Activated CD8-positive, alpha-beta memory T cell treated with anti-CD3 and anti-CD28 coated beads, Interleukin-2, amount 50 U/mL, for 24 hours (primary cell): Measurements from ENCODE around the gene DYNC1H1.

Experiments used
- DNase-seq: peaks from one replicate; pipeline ENCODE4 v3.0.0-alpha.2; 2020; ENCODE audit errors: extremely low read depth

Gene DYNC1H1

DNA sequence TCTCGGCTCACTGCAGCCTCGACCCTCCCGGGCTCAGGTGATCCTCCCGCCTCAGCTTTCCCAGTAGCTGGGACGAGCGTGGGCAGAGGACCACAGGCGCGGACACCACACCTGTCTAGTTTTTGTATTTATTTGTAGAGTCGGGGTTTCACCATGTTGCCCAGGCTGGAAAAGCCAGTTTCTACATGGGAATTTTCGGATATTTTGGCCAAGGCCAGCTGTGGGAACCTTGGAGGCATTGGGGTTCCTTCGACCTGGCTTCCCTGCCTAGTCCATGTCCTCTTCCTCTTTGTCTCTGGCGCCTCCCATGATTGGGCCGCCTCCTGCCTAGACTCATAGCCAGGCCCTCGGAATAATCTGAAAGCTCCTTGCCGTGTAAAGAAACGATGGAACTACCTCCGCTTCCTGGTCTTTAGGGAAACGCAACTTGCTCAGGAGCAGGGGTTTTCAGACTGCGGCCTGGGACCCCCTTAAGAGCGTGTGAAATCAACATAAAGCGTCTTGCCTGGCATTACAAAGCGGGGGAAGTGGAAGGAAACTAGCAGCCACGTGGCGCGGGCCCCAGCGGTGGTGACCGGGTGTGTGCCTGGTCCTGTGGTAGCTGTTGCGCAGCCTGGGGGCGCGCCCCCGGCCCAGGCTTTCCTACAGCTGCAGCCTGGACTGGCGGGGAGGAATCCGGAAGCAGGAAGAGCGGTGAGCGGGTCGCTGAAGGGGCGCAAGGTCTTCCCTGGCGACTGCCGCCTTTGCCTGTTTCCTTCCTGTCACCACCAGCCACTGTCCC lies 123.8 kb downstream of the DYNC1H1 start:
- DNase-seq: no peak

GRCh38 chr14:102089621-102090343 lies 125.4 kb downstream of the DYNC1H1 start:
- DNase-seq: no peak

DNA sequence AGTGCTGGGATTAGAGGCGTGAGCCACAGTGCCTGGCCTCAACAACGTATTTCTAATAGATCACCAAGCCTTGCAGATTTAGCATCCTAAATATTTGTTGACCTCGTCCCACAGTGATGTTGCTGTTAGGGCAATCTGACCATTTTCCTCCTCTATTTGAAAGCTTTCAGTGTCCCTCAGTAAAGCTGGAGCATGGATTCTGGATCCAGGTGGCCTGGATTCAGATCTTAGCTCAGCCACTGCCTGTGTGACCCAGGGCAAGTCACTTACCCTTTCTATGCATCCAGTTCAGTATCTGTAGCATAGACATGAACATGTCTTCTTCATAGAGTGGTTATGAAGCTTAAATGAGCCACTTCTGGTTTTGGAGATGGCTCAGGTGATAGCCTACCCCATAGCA lies 126.3 kb downstream of the DYNC1H1 start:
- no peak for DNase-seq

DNA sequence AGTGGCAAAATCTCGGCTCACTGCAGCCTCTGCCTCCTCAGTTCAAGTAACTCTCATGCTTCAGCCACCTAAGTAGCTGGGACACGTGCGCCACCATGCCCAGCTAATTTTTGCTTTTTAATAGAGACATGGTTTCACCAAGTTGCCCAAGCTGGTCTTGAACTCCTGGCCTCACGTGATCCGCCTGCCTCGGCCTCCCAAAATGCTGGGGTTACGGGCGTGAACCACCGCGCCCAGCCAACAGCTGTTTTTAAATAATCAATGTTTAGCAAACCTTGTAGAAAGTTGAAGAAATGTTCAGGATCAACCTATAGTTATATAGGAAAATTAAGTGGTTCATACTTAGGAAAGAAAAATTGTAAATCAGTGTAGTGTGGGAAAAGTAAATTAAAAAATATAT lies 128.4 kb downstream of the DYNC1H1 start:
- DNase-seq: no peak

- no peak for DNase-seq
These were observed 129.7 kb downstream of the DYNC1H1 start for GRCh38 chr14:102094101-102094500.

DNA sequence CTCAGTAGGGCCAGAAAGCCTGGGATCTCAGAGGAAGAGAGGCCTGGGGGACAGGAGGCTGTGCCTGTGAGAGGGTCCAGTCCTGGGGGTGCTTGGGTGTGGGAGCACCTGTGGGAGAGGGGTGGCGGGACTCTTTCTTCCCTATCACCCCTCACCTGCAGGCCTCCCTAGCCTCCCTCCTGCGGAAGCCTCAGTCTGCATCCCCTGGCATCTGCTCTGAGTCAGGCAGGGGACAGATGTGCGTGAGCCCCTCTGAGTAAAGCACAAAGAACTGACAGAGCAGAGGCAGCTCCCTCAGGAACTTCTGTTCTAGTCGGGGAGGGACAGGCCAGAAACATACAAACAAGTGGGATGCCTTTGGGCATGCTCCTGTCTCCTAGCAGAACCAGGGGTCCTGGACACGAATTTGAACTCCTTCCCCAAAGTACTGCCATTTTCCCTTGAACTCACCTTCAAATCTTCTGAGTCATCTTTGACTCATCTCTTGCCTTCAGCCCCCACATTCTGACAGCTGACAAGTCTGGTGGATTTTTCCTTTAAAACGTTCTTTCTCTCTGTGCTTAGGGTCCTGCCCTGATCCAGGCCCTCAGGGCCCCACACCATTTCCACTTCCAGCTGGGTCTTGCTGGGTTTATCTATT lies 131.0 kb downstream of the DYNC1H1 start:
- DNase-seq: no peak

DNA sequence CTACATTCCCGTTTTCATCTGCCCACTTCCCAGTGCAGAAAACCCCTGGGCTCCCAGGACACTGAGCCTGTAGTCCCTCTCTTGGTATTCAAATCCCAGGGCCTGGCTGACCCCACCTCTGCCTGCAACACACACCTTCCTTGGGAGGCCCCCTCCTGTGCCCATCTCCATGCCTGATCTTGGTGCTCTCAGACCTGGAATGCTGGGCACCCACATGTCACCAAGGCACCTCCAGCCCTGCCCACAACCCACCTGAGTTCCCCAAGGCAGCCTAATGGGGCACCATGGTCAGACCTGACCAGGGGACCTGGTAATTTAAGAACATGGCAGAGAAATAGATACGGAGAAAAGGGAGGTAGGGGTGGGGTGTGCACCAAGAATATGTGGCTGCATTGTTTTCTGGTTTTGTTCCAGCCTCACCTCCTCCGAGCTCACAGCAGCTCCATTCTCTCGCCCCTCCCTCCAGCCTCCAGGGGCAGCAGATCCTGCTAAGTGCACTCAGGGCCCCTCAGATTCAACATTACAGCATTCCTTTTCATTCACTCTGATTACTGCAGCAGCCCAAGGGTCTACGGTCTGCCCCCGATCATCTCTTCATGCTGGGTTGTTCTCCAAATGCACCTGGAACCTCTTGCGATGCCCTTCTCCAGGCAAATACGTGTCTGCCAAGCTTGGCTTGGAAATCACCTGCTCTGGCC lies 131.6 kb downstream of the DYNC1H1 start:
- no peak for DNase-seq

DNA sequence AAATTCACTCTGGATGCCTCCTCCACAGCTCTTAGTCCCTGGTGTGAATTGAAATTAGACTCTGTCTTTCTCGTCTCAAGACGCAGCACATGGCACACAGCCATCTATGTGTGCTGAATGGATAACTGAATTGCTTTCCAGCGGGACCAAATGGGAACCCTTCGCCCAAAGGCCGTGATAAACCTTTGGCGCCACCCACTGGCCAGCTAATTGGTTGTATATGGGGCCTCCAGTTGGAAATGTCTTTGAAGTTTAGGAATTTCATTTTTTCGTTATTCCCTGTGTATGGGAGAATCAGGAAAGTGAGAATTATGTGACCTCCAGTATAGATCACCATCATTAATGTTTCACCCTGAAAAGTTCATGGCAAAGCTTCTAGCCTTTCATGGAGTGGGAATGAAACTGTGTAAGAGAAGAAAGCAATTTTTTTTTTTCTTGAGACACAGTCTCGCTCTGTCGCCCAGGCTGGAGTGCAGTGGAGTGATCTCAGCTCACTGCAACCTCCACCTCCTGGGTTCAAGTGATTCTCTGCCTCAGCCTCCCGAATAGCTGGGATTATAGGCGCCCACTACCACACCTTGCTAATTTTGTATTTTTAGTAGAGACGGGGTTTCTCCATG lies 132.3 kb downstream of the DYNC1H1 start:
- DNase-seq: no peak

DNA sequence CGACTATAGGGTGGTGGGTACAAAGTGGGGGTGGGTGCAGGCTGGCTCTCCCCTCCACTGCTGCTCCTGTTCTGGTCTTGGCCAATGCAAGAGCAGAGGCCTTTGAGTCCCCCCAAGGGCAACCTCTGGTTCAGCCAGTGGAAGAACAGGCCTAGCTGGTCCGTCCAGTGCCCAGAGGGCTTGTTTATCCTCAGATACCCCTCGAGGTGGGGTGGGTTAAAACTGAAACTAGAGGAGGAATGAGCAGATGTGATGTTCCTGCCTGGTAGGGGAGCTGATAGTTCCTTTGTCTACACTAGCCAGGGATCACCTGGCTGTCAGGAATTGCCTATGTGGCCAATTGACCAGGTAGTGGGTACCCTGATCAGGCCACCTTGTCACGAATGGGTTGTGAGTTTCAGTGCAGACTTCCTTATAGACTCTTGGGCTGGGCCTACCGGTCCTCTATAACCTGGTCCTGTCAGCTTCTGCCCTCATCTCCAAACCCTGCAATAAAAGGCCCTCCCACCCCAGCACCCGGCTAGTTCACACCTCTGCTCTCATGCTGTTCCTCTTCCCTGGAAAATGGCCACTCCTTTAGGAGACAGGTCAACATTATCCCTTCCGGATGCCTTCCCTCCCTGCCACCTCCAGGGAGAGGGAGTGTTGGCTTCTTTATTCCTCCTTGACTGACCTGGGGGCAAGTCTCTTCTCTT lies 133.2 kb downstream of the DYNC1H1 start:
- no peak for DNase-seq

DNA sequence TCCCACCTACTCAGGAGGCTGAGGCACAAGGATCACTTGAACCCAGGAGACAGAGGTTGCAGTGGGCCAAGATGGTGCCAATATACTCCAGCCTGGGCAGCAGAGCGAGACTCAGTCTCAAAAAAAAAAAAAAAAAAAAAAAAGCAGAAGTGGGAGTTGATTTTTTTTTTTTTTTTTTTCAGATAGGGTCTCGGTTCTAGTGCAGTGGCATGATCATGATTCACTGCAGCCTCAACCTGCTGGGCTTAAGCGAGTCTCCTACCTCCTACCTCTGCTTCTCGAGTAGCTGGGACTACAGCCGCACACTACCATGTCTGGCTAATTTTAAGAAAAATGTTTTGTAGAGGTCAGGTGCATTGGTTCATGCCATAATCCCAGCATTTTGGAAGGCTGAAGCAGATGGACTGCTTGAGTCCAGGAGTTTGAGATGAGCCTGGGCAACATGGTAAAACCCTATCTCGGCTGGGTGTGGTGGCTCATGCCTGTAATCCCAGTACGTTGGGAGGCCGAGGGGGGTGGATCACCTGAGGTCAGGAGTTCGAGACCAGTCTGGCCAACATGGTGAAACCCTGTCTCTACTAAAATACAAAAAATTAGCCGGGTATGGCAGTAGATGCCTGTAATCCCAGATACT lies 138.8 kb downstream of the DYNC1H1 start:
- no peak for DNase-seq

DNA sequence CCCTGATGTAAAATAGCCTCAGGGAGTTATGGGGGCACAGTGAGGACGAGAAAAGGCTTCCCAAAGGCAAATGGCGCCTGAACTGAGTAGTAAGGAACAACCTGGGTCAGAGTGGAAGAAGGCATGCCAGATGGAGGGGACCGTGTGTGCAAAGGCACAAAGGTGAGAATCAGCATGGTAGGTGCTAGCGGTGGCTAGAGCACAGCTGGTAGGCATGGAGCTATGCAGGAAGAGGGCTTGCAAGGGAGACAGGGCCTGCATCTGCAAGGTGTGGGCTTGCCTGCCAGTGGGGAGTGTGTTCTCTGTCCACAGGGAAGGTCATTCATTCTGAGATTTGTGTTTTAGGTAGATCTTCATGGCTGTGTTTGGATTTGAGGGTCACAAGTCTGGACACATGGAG lies 141.0 kb downstream of the DYNC1H1 start:
- DNase-seq: no peak
